BJ (cell line): ENCODE measurements around the gene RNU5B-1. TPM values are rescaled to one million over a fixed set of nuclear protein-coding genes. Genes with fewer than 3 reads are reported as not detected.

Experiments used
- CTCF ChIA-PET: fragments of 350-600 bp; formaldehyde crosslinking; extraction: SDS; loops from one replicate; lab custom pipeline; 2021; ENCODE audit warnings: antibody characterized with exemption, inconsistent platforms; lab: Yijun Ruan, JAX
- POLR2A ChIA-PET: fragments of 300-600 bp; sonication (Branson Sonifier 250); formaldehyde crosslinking; extraction: SDS; loops from one replicate; lab custom pipeline; 2021; ENCODE audit warnings: antibody characterized with exemption; lab: Charles Lee
- DNase-seq: peaks from one replicate; pipeline ENCODE4 v3.0.0-alpha.2; 2011; ENCODE audit warnings: low read depth
- H3K27me3 ChIP-seq: 2 replicates; pipeline ENCODE4 v1.6.0; 2011; ENCODE audit warnings: low read length; ENCODE audit not compliant: control insufficient read depth, insufficient read depth
- H3K36me3 ChIP-seq: 2 replicates; pipeline ENCODE4 v1.5.1; 2011; ENCODE audit warnings: low read length; ENCODE audit not compliant: control insufficient read depth, insufficient read depth
- H3K4me3 ChIP-seq: 2 replicates; pipeline ENCODE4 v1.5.1; 2011; ENCODE audit warnings: low read depth, mild to moderate bottlenecking, control low read depth, low read length
- CTCF ChIP-seq: IDR thresholded peaks from 2 replicates; pipeline ENCODE4 v1.5.1; 2011; ENCODE audit warnings: low read depth, mild to moderate bottlenecking, control low read depth, inconsistent platforms, low read length, moderate library complexity; ENCODE audit not compliant: insufficient read depth
- polyA plus RNA-seq: library from polyadenylated mRNA; depleted of rRNA; stranded (reverse); fragments of >200 nt; gene quantifications from 2 replicates; pipeline ENCODE4 v1.2.3, GENCODE V29; 2011

RNU5B-1 gene
- polyA plus RNA-seq, 1 experiment, result not detected

- Histone ChIP-seq H3K4me3 (no peak overlapping the region), H3K36me3 (no peaks in the 10 kb centered on the region), H3K27me3 (no peaks in the 10 kb centered on the region)
- no peak for TF ChIP-seq CTCF
- ChIA-PET POLR2A (no interaction called here), CTCF (interaction anchor here (1.1 to 7.3 kb wide), 3 partner anchors 9 to 19 kb away, joined by 3 to 46 read pairs (median 5); no protein-coding TSS in a partner anchor)
- no peak for DNase-seq
Measured at GRCh38 chr15:65278480-65278879, 26.0 kb upstream of the RNU5B-1 start.

GRCh38 chr15:65285291-65286068 is 19.0 kb upstream of the RNU5B-1 start:
- TF ChIP-seq CTCF, result no peak
- CTCF ChIA-PET, result interaction anchor here (1.0 to 4.4 kb wide), 5 partner anchors 10 to 77 kb away, joined by 3 to 25 read pairs (median 4); no protein-coding TSS in a partner anchor

GRCh38 chr15:65286069-65286703 is 18.3 kb upstream of the RNU5B-1 start:
- Histone ChIP-seq H3K27me3 (no peaks in the 10 kb centered on the region; the same call in 1 of the 2 replicates), H3K36me3 (no peaks in the 10 kb centered on the region), H3K4me3 (peak overlapping the region; percentile 56)
- DNase-seq, result no peak
- no peak for TF ChIP-seq CTCF
- ChIA-PET POLR2A (interaction anchor here (0.8 to 1.1 kb wide), 3 partner anchors 18 to 101 kb away, joined by 3 to 12 read pairs (median 11); partner anchors contain the start of genes CLPX and RNU5B-1), CTCF (interaction anchor here (0.7 to 4.4 kb wide), 6 partner anchors 11 to 92 kb away, joined by 3 to 25 read pairs (median 4); no protein-coding TSS in a partner anchor)

More at GRCh38 chr15:65285291-65286068, 19.0 kb upstream of the RNU5B-1 start:
- H3K27me3 ChIP-seq, result no peaks in the 10 kb centered on the region; the same call in 1 of the 2 replicates
- H3K36me3 ChIP-seq, result no peaks in the 10 kb centered on the region
- peak overlapping the region; percentile 56 for H3K4me3 ChIP-seq
- no peak for DNase-seq
- POLR2A ChIA-PET, result no interaction called here

GRCh38 chr15:65286704-65287519 is 17.6 kb upstream of the RNU5B-1 start, which contains the start of gene PARP16:
PARP16 (minus strand) TSS chr15:65286883; CDS start chr15:65286426, 457 bp downstream.
- no peaks in the 10 kb centered on the region; the same call in 1 of the 2 replicates for H3K27me3 ChIP-seq
- ChIA-PET POLR2A (interaction anchor here (0.8 to 1.1 kb wide), 3 partner anchors 18 to 102 kb away, joined by 3 to 12 read pairs (median 11); partner anchors contain the start of genes CLPX and RNU5B-1), CTCF (interaction anchor here (0.6 to 4.4 kb wide), 6 partner anchors 10 to 97 kb away, joined by 3 to 25 read pairs (median 4); no protein-coding TSS in a partner anchor)
- H3K4me3 ChIP-seq, result peak within 1 kb of the TSS; percentile 56
- DNase-seq, result no peak
- peak; percentile 21; the same call in 1 of the 2 replicates for TF ChIP-seq CTCF
- H3K36me3 ChIP-seq, result no peaks in the 10 kb centered on the region
